K562 (cell line): Measurements from ENCODE around the gene CTXN3. TPM values are rescaled to one million over a fixed set of nuclear protein-coding genes. Genes with fewer than 3 reads are reported as not detected.

Source experiments
- ATAC-seq: fragments of 200-7000 bp; cut with Tn5 transposase; 3 replicates; pipeline ENCODE4 v1.9.1; 2020; ENCODE audit warnings: moderate library complexity
- BruUV-seq: library from RNA; stranded (reverse); fragments of 400-500 nt; replicated peaks from 2 replicates; lab custom pipeline; 2021; lab: Mats Ljungman, UMichigan
- CTCF ChIA-PET: fragments of 300-600 bp; formaldehyde crosslinking; extraction: SDS; loops from one replicate; lab custom pipeline; 2021; ENCODE audit warnings: low intra/inter-chr PET ratio; lab: Yijun Ruan, JAX
- POLR2A ChIA-PET: fragments of 300-600, 350-650 bp; sonication (Branson Sonifier 250); formaldehyde crosslinking; extraction: SDS; loops from one replicate; lab custom pipeline; 2021; ENCODE audit warnings: antibody characterized with exemption, inconsistent platforms; lab: Yijun Ruan, JAX
- DNase-seq, 4 experiments: peaks; one replicate each; pipeline versions ENCODE4 v3.0.0 to v3.0.0-alpha.2; 2011 to 2018; ENCODE audit warnings: low spot score in 3 of 4, mixed read lengths in 3 of 4; ENCODE audit errors: extremely low read depth in 1 of 4
- FAIRE-seq: peaks from 2 replicates; lab custom pipeline; 2011; peaks lifted over from hg19 to GRCh38; lab: Jason Lieb, UNC
- H2AFZ ChIP-seq: 2 replicates; pipeline ENCODE4 v1.6.0; 2011; ENCODE audit warnings: low read depth, low read length, control low read depth, inconsistent platforms
- H3K27ac ChIP-seq: fragments of 200-600 bp; 3 replicates; pipeline ENCODE4 v1.8.0; 2011; ENCODE audit warnings: low read depth, mild to moderate bottlenecking, control low read depth, inconsistent platforms, low read length, moderate library complexity, mixed read lengths; ENCODE audit errors: extremely low read depth
- H3K27me3 ChIP-seq, 2 experiments: fragments of 300-600 bp in 1 of 2; 2 replicates in 1 of 2; 3 replicates in 1 of 2; pipeline versions ENCODE4 v1.6.0 to v1.8.0; 2011; ENCODE audit warnings: inconsistent platforms in 2 of 2, low read length in 2 of 2, mild to moderate bottlenecking in 1 of 2, mixed read lengths in 1 of 2, moderate library complexity in 1 of 2; ENCODE audit not compliant: control insufficient read depth in 2 of 2, insufficient read depth in 2 of 2
- H3K36me3 ChIP-seq: fragments of 300-600 bp; 3 replicates; pipeline ENCODE4 v1.8.0; 2011; ENCODE audit warnings: mild to moderate bottlenecking, low read length, inconsistent platforms; ENCODE audit not compliant: control insufficient read depth, insufficient read depth
- H3K4me1 ChIP-seq, 2 experiments: fragments of 200-600 bp in 1 of 2; replicated peaks in 1 of 2; 2 replicates in 1 of 2; 3 replicates in 1 of 2; pipeline versions ENCODE4 v1.5.1 to v1.8.0; 2011; ENCODE audit warnings: inconsistent platforms in 2 of 2, low read length in 2 of 2, mild to moderate bottlenecking in 1 of 2, mixed read lengths in 1 of 2, moderate library complexity in 1 of 2; ENCODE audit not compliant: control insufficient read depth in 2 of 2, insufficient read depth in 2 of 2
- H3K4me2 ChIP-seq: 2 replicates; pipeline ENCODE4 v1.6.1; 2011; ENCODE audit warnings: low read length, control low read depth, inconsistent platforms, mixed read lengths; ENCODE audit not compliant: insufficient read depth
- H3K4me3 ChIP-seq: fragments of 200-600 bp; sonication (generic), shearing (Covaris generic); 2 replicates; pipeline ENCODE4 v1.5.1; 2016; ENCODE audit warnings: control low read depth, inconsistent platforms
- H3K79me2 ChIP-seq: fragments of 200-600 bp; 3 replicates; pipeline ENCODE4 v1.8.0; 2011; ENCODE audit warnings: low read length, inconsistent platforms; ENCODE audit not compliant: control insufficient read depth, insufficient read depth
- H3K9ac ChIP-seq, 2 experiments: 2 replicates each; pipeline versions ENCODE4 v1.6.0 to v1.6.1; 2011; ENCODE audit warnings: low read depth in 2 of 2, low read length in 2 of 2, control low read depth in 1 of 2, inconsistent platforms in 1 of 2, mild to moderate bottlenecking in 1 of 2, mixed read lengths in 1 of 2; ENCODE audit not compliant: insufficient read depth in 1 of 2
- H3K9me1 ChIP-seq: one replicate; pipeline ENCODE4 v1.6.0; 2011; ENCODE audit warnings: inconsistent platforms, mild to moderate bottlenecking, low read length, moderate library complexity; ENCODE audit not compliant: control insufficient read depth, insufficient read depth
- H3K9me3 ChIP-seq: replicated peaks from 2 replicates; pipeline ENCODE4 v1.5.1; 2011; ENCODE audit warnings: low read depth, low read length, inconsistent platforms; ENCODE audit not compliant: control insufficient read depth, insufficient read depth
- H4K20me1 ChIP-seq: replicated peaks from 2 replicates; pipeline ENCODE4 v1.6.1; 2011; ENCODE audit warnings: low read length, inconsistent platforms, mixed read lengths; ENCODE audit not compliant: control insufficient read depth, insufficient read depth
- CBFA2T3 ChIP-seq: fragments of 450-650 bp; IDR thresholded peaks from 2 replicates; pipeline ENCODE4 v1.6.1; 2017
- CXXC5 ChIP-seq: fragments of 250-450 bp; sonication (Bioruptor Pico); IDR thresholded peaks from 2 replicates; pipeline ENCODE4 v1.8.0; 2022; ENCODE audit warnings: inconsistent platforms, mild to moderate bottlenecking, moderate library complexity
- FOXJ2 ChIP-seq: fragments of 200-800 bp; sonication (Bioruptor generic); IDR thresholded peaks from 2 replicates; pipeline ENCODE4 v1.6.1; 2016; ENCODE audit warnings: missing genetic modification characterization, missing compliant biosample characterization
- HSF4 ChIP-seq: fragments of 250-450 bp; sonication (Bioruptor Pico); IDR thresholded peaks from 2 replicates; pipeline ENCODE4 v2.1.2; 2022; ENCODE audit warnings: mild to moderate bottlenecking, moderate library complexity, borderline replicate concordance
- MCM2 ChIP-seq: fragments of 450-650 bp; IDR thresholded peaks from 2 replicates; pipeline ENCODE4 v1.6.1; 2017; ENCODE audit warnings: low read depth, mild to moderate bottlenecking
- NCOR1 ChIP-seq: fragments of 450-650 bp; IDR thresholded peaks from 2 replicates; pipeline ENCODE4 v1.6.1; 2016; ENCODE audit warnings: mild to moderate bottlenecking, moderate library complexity
- POLR2AphosphoS2 ChIP-seq: IDR thresholded peaks from 2 replicates; pipeline ENCODE4 v1.6.1; 2012; ENCODE audit warnings: low read length, improper control_type of control experiment
- SMAD2 ChIP-seq: fragments of 150-350 bp; IDR thresholded peaks from 2 replicates; pipeline ENCODE4 v1.6.1; 2014; ENCODE audit warnings: low read depth, mild to moderate bottlenecking, low read length
- SREBF1 ChIP-seq: fragments of 150-350 bp; IDR thresholded peaks from 2 replicates; pipeline ENCODE4 v1.6.1; 2014; ENCODE audit warnings: antibody characterized with exemption, low read depth, low read length, borderline replicate concordance
- STAG1 ChIP-seq: sonication (generic); formaldehyde crosslinking; IDR thresholded peaks from 2 replicates; pipeline ENCODE4 v1.5.0; 2020; ENCODE audit warnings: missing genetic modification reagents, borderline replicate concordance
- ZNF134 ChIP-seq: fragments of 250-450 bp; sonication (Bioruptor Pico); conservative IDR thresholded peaks from 2 replicates; pipeline ENCODE4 v1.4.0; 2020
- ZNF232 ChIP-seq: sonication (generic); formaldehyde crosslinking; IDR thresholded peaks from 2 replicates; pipeline ENCODE4 v1.8.0; 2022; ENCODE audit warnings: mild to moderate bottlenecking, missing genetic modification reagents
- ZNF584 ChIP-seq: fragments of 200-800 bp; sonication (Bioruptor generic); IDR thresholded peaks from 2 replicates; pipeline ENCODE4 v1.6.1; 2016; ENCODE audit warnings: low read depth, mild to moderate bottlenecking, missing genetic modification characterization, missing compliant biosample characterization
- WGBS: fragments of 100-300 bp; shearing (Covaris generic); methylation state at CpG from one replicate; pipeline ENCODE4 v1.1.6; 2016; ENCODE audit warnings: low coverage, mixed read lengths; ENCODE audit not compliant: insufficient coverage; ENCODE audit errors: missing lambda C conversion rate; 5-methylcytosine and 5-hydroxymethylcytosine counted together
- in situ Hi-C: fragments of 300-500 bp; cut with MboI; formaldehyde crosslinking; loops from 4 replicates; pipeline ENCODE4 v1.15.0; 2018; ENCODE audit warnings: inconsistent platforms, mixed read lengths
- intact Hi-C: fragments of 100-400 bp; cut with micrococcal nuclease; formaldehyde crosslinking; loops from 2 replicates; pipeline ENCODE4 v1.14.2; 2022
- polyA plus RNA-seq, 8 experiments: library from polyadenylated mRNA; depleted of rRNA in 4 of 8; stranded (reverse) in 5 of 8; unstranded in 3 of 8; fragments of >200 nt; fragmentation: Nextera tagmentation in 2 of 8; fragmentation: Illumina TruSeq in 1 of 8; extraction: Ambion mirVana in 2 of 8; extraction: Trizol in 1 of 8; gene quantifications; 2 replicates each; pipeline versions ENCODE4 v1.2.1 to v1.2.3, GENCODE V29; 2011 to 2014; ENCODE audit warnings: inconsistent platforms in 1 of 8, missing spikeins in 1 of 8
- total RNA-seq, 7 experiments: library from RNA; depleted of rRNA in 6 of 7; stranded (reverse); fragments of >200 nt in 6 of 7; fragmentation: Illumina TruSeq in 2 of 7; extraction: Trizol in 2 of 7; gene quantifications; 2 replicates each; pipeline versions ENCODE4 v1.2.1 to v1.2.3, GENCODE V29; 2011 to 2021; ENCODE audit warnings: low replicate concordance in 1 of 7
- TF ChIP-seq, protein P1 (sequence below), 2 experiments: fragments of 450-650 bp in 1 of 2; sonication (generic) in 1 of 2; formaldehyde crosslinking in 1 of 2; IDR thresholded peaks; 2 replicates each; pipeline versions ENCODE4 v1.7.1 to v1.9.0; 2016 to 2022; ENCODE audit warnings: inconsistent platforms in 1 of 2, mild to moderate bottlenecking in 1 of 2, missing genetic modification reagents in 1 of 2

Gene CTXN3
- total and polyA plus RNA-seq, 9 of the 15 experiments (the other 6 are each of a cell fraction or from before 2014, with no cell fraction given), result not detected

DNA sequence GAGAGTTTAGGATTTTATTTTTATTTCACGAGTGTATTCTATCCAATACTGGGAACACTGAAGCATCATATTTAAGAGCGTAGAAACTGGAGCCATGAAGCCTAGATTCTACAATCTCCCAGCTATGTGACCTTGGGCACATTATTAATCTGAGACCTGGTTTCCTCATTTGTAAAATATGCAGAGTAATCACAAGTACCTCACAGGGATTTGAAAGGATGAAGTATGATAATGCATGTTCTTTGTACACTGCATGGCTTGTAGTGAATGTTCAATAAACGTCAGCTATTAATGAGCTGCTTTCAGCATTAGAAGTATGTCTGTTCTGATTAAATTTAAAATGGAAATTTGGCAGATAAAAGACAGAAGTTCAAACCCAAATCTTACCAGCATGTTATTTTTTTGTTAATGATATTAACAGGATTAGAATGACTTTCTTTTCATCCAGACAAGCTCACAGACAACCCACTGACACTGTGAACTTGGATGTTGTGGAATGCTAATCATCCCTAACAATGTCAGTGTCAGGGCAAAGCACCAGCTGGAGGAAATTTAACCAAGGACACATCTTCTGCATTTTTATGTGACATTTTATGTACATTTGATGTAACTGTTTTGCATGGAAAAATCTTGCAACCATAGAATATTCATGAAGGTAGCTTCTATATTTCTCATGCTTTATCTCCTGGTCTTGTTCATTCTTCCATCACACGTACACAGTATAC is 27.1 kb upstream of the CTXN3 start:
- Histone ChIP-seq H2AFZ (no peak overlapping the region), H3K36me3 (no peaks in the 10 kb centered on the region), H3K9me1 (no peaks in the 10 kb centered on the region), H3K4me3 (no peak overlapping the region), H3K9me3 (no peaks in the 10 kb centered on the region), H3K4me1 (no peaks in the 10 kb centered on the region), H4K20me1 (no peaks in the 10 kb centered on the region), H3K27ac (no peak overlapping the region), H3K27me3 (peaks cover 0 to 6% of the 10 kb centered on the region in 2 experiments; a peak in 2 of 5 replicates), H3K9ac (no peak overlapping the region), H3K79me2 (no peaks in the 10 kb centered on the region), H3K4me2 (no peak overlapping the region)
- DNase-seq, result no peak
- TF ChIP-seq CXXC5 (CRISPR knock-in tag) (no peak), ZNF584 (CRISPR knock-in tag) (no peak), STAG1 (CRISPR knock-in tag) (no peak), ZNF134 (CRISPR knock-in tag) (no peak), POLR2AphosphoS2 (no peak), MCM2 (no peak), FOXJ2 (tag) (no peak), SMAD2 (no peak), ZNF232 (CRISPR knock-in tag) (no peak), NCOR1 (no peak), CBFA2T3 (no peak), SREBF1 (no peak), HSF4 (CRISPR knock-in tag) (no peak)
- TF ChIP-seq, protein P1, sequence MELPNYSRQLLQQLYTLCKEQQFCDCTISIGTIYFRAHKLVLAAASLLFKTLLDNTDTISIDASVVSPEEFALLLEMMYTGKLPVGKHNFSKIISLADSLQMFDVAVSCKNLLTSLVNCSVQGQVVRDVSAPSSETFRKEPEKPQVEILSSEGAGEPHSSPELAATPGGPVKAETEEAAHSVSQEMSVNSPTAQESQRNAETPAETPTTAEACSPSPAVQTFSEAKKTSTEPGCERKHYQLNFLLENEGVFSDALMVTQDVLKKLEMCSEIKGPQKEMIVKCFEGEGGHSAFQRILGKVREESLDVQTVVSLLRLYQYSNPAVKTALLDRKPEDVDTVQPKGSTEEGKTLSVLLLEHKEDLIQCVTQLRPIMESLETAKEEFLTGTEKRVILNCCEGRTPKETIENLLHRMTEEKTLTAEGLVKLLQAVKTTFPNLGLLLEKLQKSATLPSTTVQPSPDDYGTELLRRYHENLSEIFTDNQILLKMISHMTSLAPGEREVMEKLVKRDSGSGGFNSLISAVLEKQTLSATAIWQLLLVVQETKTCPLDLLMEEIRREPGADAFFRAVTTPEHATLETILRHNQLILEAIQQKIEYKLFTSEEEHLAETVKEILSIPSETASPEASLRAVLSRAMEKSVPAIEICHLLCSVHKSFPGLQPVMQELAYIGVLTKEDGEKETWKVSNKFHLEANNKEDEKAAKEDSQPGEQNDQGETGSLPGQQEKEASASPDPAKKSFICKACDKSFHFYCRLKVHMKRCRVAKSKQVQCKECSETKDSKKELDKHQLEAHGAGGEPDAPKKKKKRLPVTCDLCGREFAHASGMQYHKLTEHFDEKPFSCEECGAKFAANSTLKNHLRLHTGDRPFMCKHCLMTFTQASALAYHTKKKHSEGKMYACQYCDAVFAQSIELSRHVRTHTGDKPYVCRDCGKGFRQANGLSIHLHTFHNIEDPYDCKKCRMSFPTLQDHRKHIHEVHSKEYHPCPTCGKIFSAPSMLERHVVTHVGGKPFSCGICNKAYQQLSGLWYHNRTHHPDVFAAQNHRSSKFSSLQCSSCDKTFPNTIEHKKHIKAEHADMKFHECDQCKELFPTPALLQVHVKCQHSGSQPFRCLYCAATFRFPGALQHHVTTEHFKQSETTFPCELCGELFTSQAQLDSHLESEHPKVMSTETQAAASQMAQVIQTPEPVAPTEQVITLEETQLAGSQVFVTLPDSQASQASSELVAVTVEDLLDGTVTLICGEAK (IDR thresholded peaks at IDR 0.05), result no peak
- TF ChIP-seq, protein P1 (CRISPR knock-in tag; IDR thresholded peaks at IDR 0.05), result no peak
- no peak for ATAC-seq
- ChIA-PET CTCF (no interaction called here), POLR2A (no interaction called here)
- no peak for FAIRE-seq
- in situ Hi-C loops, result no loop called here
- intact Hi-C loops, result no loop called here
- 0% methylated on average over 4 of the region's 4 CpGs for WGBS
- BruUV-seq, result no TSS peak
